Esophagus muscularis mucosa (tissue), 4 donors: Measurements from ENCODE around the gene ITGBL1.

Experiments
- CTCF ChIP-seq, 3 experiments: fragments of 200-600 bp in 2 of 3; fragments of 450-650 bp in 1 of 3; sonication (generic) in 2 of 3; IDR thresholded peaks; one replicate each; pipeline ENCODE4 v1.5.1; 2017 to 2019; ENCODE audit warnings: antibody characterized with exemption in 3 of 3, mild to moderate bottlenecking in 2 of 3, moderate library complexity in 1 of 3
- EP300 ChIP-seq: sonication (generic); formaldehyde crosslinking; IDR thresholded peaks from one replicate; pipeline ENCODE4 v1.6.1; 2017; ENCODE audit warnings: antibody characterized with exemption
- POLR2A ChIP-seq: fragments of 450-650 bp; IDR thresholded peaks from one replicate; pipeline ENCODE4 v1.6.1; 2017; ENCODE audit warnings: antibody characterized with exemption, moderate library complexity, mild to moderate bottlenecking, low read depth
- POLR2AphosphoS5 ChIP-seq, 2 donors: sonication (generic); formaldehyde crosslinking; IDR thresholded peaks; one replicate each; pipeline ENCODE4 v1.6.1; 2017; ENCODE audit warnings: antibody characterized with exemption in 2 of 2

GRCh38 chr13:101522607-101523006, 70.1 kb downstream of the ITGBL1 start:
- TF ChIP-seq EP300 (no peak), POLR2AphosphoS5 (IDR thresholded peaks at IDR 0.05) (no peak), POLR2A (no peak), CTCF (IDR thresholded peaks at IDR 0.05) (no peak)
